Activated CD8-positive, alpha-beta T cell treated with anti-CD3 and anti-CD28 coated beads, Interleukin-2, amount 10 ng/mL, durations not matched to agents 7 days and 5 days (primary cell): ENCODE data around the gene PRKACA. TPM values are rescaled to one million over a fixed set of nuclear protein-coding genes. Genes with fewer than 3 reads are reported as not detected.
"Not testable (repeated sequence)": the region's sequence is repeated elsewhere in the genome, so short reads cannot be mapped to it uniquely, and the experiment has no call there.

Experiments
- ATAC-seq: fragments of 150-1000 bp; cut with Tn5 transposase; one replicate; pipeline ENCODE4 v1.10.0; 2021; ENCODE audit warnings: moderate library complexity
- CTCF ChIA-PET: fragments of 350-600 bp; sonication (Branson Sonifier 250); formaldehyde crosslinking; loops from one replicate; lab custom pipeline; 2021; ENCODE audit warnings: antibody characterized with exemption; lab: Charles Lee
- POLR2A ChIA-PET: fragments of 350-600 bp; sonication (Branson Sonifier 250); formaldehyde crosslinking; loops from one replicate; lab custom pipeline; 2021; ENCODE audit warnings: antibody characterized with exemption; lab: Charles Lee
- DNase-seq: peaks from one replicate; pipeline ENCODE4 v3.0.0-alpha.2; 2020
- H3K27ac Mint-ChIP-seq: one replicate; pipeline ENCODE4 v1.8.0; 2021; ENCODE audit warnings: mild to moderate bottlenecking, mixed read lengths
- H3K27me3 Mint-ChIP-seq: one replicate; pipeline ENCODE4 v1.8.0; 2021; ENCODE audit warnings: low read depth, mixed read lengths
- H3K36me3 Mint-ChIP-seq: one replicate; pipeline ENCODE4 v1.8.0; 2021; ENCODE audit warnings: low read depth, mixed read lengths
- H3K4me1 Mint-ChIP-seq: one replicate; pipeline ENCODE4 v1.8.0; 2021; ENCODE audit warnings: low read depth, mixed read lengths
- H3K4me3 Mint-ChIP-seq: one replicate; pipeline ENCODE4 v1.8.0; 2021; ENCODE audit warnings: mild to moderate bottlenecking, mixed read lengths
- H3K9me3 Mint-ChIP-seq: one replicate; pipeline ENCODE4 v1.8.0; 2022; ENCODE audit warnings: mixed read lengths; ENCODE audit not compliant: insufficient read depth
- total RNA-seq, 2 experiments: library from RNA; stranded (reverse); gene quantifications; one replicate each; pipeline ENCODE4 v1.2.3, GENCODE V29; 2021

PRKACA gene
- total RNA-seq, 2 experiments from 2014 or later: 69.2 to 72.4 TPM

DNA sequence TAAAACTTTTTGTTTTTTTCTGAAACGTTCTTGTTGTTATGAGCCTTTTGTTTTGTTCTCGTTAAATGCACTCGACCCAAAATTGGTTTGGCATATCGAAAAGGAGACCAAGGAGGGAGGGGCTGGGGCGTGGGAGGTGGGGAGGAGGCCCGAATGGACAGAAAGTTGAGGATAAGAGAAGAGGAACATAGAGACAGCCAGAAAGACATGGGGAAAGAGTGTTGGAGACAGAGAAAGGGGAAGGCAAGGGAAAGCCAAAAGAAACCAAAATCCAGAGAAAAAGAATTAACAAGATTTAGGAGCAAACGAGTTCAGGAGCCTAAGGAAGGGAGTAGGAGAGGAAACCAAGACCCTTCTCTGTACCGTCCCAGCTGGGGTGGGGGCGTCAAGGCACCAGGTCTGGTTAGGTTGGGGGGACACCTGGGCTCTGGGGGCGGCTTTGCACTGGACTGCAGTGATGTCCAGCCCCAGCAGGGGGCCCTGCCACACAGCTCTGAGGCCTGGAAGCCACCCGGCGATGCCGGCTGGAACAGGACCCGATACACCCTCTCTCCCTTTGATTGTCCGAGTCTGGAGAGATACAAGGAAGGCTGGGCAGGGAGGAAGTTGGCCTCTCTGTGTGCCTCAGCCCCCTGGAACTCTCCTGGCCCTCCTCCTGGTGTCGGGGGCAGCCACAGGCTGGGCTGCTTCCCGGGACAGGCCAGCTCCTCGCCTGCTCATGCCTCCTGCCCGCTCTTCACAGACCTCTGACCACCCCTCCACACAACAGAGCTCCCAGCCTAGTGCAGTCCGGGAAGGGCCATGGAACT lies 30.4 kb upstream of the PRKACA start:
- ATAC-seq: peak; percentile 57
- DNase-seq: peak; percentile 67
- peak overlapping the region; percentile 80 for H3K4me3 Mint-ChIP-seq
- H3K36me3 Mint-ChIP-seq: peaks cover 2% of the 10 kb centered on the region
- no peaks in the 10 kb centered on the region for H3K9me3 Mint-ChIP-seq
- POLR2A ChIA-PET: interaction anchor here (0.8 to 1.7 kb wide), 3 partner anchors 10 to 42 kb away, joined by 3 to 4 read pairs (median 4); partner anchors contain the start of gene ASF1B
- H3K27me3 Mint-ChIP-seq: no peaks in the 10 kb centered on the region
- CTCF ChIA-PET: interaction anchor here (0.6 to 4.3 kb wide), 4 partner anchors 10 to 202 kb away, joined by 3 to 73 read pairs (median 12); partner anchors contain the start of gene ASF1B
- peaks cover 35% of the 10 kb centered on the region for H3K4me1 Mint-ChIP-seq
- peak overlapping the region; percentile 99 for H3K27ac Mint-ChIP-seq

DNA sequence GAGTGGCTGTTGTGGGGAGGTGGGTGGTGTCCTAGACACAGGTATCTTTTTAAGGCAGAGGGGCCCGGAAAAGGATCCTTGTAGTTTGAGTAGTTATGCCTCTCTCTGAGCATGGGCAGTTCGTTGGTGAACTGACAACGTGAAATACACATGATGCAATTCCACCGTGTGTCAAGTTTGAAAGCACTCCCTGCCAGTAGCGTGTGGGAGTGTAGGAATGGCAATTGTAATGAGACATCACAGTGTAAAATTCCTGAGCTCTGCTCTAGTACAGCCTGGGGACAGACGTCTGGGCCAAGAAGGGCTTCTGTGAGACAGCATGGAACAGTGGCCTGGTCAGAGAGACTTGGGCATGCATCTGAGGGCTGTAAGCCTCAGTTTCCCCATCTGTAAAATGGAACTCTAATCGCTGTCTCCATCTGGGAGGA lies 29.2 kb upstream of the PRKACA start:
- Mint-ChIP-seq H3K27ac (no peak overlapping the region), H3K9me3 (no peaks in the 10 kb centered on the region), H3K27me3 (no peaks in the 10 kb centered on the region), H3K4me1 (peaks cover 40% of the 10 kb centered on the region), H3K4me3 (no peak overlapping the region), H3K36me3 (peaks cover 2% of the 10 kb centered on the region)
- POLR2A ChIA-PET: interaction anchor here (0.7 to 1.7 kb wide), 2 partner anchors 9 to 454 kb away, joined by 4 to 5 read pairs; no protein-coding TSS in a partner anchor
- ATAC-seq: no peak
- CTCF ChIA-PET: interaction anchor here (0.7 to 2.2 kb wide), 3 partner anchors 10 to 201 kb away, joined by 3 to 27 read pairs (median 18); partner anchors contain the start of gene ASF1B
- DNase-seq: no peak

DNA sequence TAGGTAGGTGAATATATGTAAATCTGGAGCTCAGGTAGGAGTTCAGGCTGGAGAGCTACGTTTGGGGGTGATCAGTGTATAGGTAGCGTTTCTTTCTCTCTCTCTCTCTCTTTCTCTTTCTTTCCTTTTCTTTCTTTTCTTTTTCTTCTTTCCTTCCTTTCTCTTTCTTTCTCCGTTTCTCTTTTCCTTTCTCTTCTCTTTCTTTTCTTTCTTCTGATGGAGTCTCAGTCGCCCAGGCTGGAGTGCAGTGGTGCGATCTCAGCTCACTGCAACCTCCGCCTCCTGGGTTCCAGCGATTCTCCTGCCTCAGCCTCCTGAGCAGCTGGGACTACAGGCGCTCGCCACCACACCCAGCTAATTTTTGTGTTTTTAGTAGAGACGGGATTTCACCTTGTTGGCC lies 28.6 kb upstream of the PRKACA start:
- not testable (repeated sequence) for H3K27ac Mint-ChIP-seq, ATAC-seq, H3K4me3 Mint-ChIP-seq, H3K36me3 Mint-ChIP-seq, H3K9me3 Mint-ChIP-seq, H3K27me3 Mint-ChIP-seq, DNase-seq
- ChIA-PET CTCF (interaction anchor here (0.7 to 4.8 kb wide), 4 partner anchors 9 to 339 kb away, joined by 3 to 27 read pairs (median 14); partner anchors contain the start of gene ASF1B), POLR2A (interaction anchor here (0.7 to 1.4 kb wide), 3 partner anchors 9 to 453 kb away, joined by 3 to 8 read pairs (median 5); partner anchors contain the start of gene ASF1B)
- H3K4me1 Mint-ChIP-seq: peaks cover 43% of the 10 kb centered on the region

DNA sequence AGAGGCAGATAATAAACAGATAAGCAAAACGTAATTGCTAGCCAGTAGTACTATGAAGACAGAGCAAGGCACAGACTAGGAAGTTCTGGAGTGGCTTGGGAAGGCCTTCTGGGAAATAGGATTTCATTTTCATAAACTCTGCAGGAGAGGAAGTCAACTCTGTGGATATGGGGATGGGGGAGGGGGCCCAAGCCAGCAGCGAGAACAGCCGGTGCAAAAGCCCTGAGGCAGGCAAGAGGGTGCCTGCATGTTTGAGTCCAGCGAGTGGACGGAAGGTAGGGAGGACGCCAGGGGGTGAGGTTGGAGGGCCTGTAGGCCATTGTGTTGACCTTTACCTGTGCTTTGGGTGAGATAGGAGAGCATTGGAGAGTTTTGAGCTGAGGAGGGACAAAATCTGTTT lies 27.8 kb upstream of the PRKACA start:
- Mint-ChIP-seq H3K27me3 (no peaks in the 10 kb centered on the region), H3K27ac (no peak overlapping the region), H3K4me1 (peaks cover 45% of the 10 kb centered on the region), H3K4me3 (no peak overlapping the region), H3K9me3 (no peaks in the 10 kb centered on the region), H3K36me3 (peaks cover 4% of the 10 kb centered on the region)
- ChIA-PET CTCF (interaction anchor here (0.8 to 4.8 kb wide), 4 partner anchors 8 to 340 kb away, joined by 3 to 27 read pairs (median 14); partner anchors contain the start of gene ASF1B), POLR2A (interaction anchor here (1.2 to 1.4 kb wide), 2 partner anchors 9 to 272 kb away, joined by 3 to 8 read pairs; partner anchors contain the start of gene ASF1B)
- ATAC-seq: no peak
- no peak for DNase-seq

DNA sequence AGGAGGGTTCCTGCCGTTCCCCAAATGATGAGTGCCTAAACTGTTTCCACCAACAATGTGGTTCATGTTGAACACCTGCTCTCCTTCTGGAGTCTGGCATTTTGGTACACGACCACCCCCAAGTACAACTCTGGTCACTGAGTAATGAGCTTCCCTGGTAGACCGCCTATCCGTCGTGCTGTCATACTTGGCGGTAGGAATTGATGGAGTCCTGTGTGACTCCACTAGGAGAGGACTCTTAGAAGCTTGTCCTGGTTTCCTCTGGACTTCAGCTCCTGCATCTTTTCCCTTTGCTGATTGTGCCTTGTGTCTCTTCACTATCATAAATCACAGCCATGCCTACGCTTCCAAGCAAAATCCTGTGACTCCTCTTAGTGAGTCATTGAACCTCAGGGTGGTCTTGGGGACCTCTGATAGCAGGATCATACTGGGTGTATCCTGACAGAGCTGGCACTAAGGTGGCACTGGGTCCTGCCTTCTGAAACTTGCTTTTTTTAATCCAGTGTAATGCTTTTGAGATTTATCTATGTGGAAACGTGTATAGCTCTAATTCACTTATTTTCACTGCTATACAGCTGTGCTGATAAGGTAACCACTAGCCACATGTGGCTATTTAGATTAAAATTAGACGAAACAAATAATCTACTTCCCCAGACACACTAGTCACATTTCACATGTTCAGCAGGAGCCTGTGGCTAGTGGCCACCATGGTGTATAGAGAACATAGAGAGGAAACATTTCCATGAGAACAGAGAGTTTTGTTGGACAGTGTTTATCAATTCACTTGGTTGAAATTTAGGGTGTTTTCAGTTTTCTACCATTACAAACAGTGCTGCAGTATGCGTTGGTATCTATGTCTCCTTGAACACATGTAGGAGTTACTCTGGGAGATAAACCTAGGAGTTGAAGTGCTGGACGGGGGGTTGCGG lies 25.0 kb upstream of the PRKACA start:
- ATAC-seq (no peak), DNase-seq (no peak)
- Mint-ChIP-seq H3K36me3 (peaks cover 8% of the 10 kb centered on the region), H3K4me3 (no peak overlapping the region), H3K27me3 (no peaks in the 10 kb centered on the region), H3K4me1 (peaks cover 31% of the 10 kb centered on the region), H3K27ac (no peak overlapping the region), H3K9me3 (no peaks in the 10 kb centered on the region)
- CTCF ChIA-PET: interaction anchor here (0.6 to 4.8 kb wide), 2 partner anchors 206 to 219 kb away, joined by 3 to 24 read pairs; no protein-coding TSS in a partner anchor
- POLR2A ChIA-PET: no interaction called here

DNA sequence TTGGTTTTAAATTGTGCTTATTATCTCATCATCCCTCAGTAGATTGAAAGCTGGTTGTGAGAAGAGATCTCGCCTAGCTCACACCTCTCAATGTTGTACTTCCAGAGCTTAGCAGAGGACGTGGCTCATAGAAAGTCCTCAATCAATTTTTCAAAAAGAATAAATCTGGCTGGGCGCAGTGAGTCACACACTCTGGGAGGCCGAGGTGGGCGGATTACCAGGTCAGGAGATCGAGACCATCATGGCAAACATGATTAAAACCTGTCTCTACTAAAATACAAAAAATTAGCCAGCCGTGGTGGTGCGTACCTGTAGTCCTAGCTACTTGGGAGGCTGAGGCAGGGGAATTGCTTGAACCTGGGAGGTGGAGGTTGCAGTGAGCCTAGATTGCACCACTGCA lies 23.5 kb upstream of the PRKACA start:
- ChIA-PET POLR2A (interaction anchor here (1.0 kb wide), 1 partner anchor 20 kb away, joined by 4 read pairs; no protein-coding TSS in a partner anchor), CTCF (interaction anchor here (1.1 kb wide), 1 partner anchor 23 kb away, joined by 3 read pairs; the partner anchor contains the start of gene PRKACA)
- Mint-ChIP-seq H3K27me3 (no peaks in the 10 kb centered on the region), H3K27ac (no peak overlapping the region), H3K4me1 (peaks cover 30% of the 10 kb centered on the region), H3K4me3 (no peak overlapping the region), H3K36me3 (peaks cover 8% of the 10 kb centered on the region), H3K9me3 (no peaks in the 10 kb centered on the region)
- ATAC-seq (no peak), DNase-seq (no peak)

DNA sequence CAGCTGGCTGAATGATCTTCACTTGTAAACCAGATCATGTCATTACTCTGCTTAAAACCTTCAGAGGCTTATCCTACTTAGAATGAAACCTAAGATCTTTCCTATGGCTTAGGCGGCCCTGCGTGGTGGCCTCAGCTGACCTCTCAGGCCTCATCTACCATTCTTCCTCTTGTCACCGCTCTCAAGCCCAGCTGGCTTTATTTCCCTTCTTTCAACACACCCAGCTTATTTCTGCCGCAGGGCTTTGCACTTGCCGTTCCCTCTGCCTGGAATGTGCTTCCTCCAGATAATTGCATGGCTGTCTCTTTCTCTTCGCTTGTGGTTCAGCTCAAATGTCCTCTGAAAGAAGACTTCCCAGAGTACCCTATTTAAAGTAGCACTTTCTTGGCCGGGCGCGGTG lies 22.4 kb upstream of the PRKACA start:
- ChIA-PET POLR2A (interaction anchor here (0.6 kb wide), 1 partner anchor 382 kb away, joined by 4 read pairs; no protein-coding TSS in a partner anchor), CTCF (interaction anchor here (1.2 to 4.9 kb wide), 3 partner anchors 9 to 208 kb away, joined by 5 to 73 read pairs (median 7); no protein-coding TSS in a partner anchor)
- no peak overlapping the region for H3K27ac Mint-ChIP-seq
- peaks cover 15% of the 10 kb centered on the region for H3K36me3 Mint-ChIP-seq
- H3K9me3 Mint-ChIP-seq: no peaks in the 10 kb centered on the region
- H3K4me1 Mint-ChIP-seq: peaks cover 32% of the 10 kb centered on the region
- no peaks in the 10 kb centered on the region for H3K27me3 Mint-ChIP-seq
- DNase-seq (no peak), ATAC-seq (no peak)
- no peak overlapping the region for H3K4me3 Mint-ChIP-seq

DNA sequence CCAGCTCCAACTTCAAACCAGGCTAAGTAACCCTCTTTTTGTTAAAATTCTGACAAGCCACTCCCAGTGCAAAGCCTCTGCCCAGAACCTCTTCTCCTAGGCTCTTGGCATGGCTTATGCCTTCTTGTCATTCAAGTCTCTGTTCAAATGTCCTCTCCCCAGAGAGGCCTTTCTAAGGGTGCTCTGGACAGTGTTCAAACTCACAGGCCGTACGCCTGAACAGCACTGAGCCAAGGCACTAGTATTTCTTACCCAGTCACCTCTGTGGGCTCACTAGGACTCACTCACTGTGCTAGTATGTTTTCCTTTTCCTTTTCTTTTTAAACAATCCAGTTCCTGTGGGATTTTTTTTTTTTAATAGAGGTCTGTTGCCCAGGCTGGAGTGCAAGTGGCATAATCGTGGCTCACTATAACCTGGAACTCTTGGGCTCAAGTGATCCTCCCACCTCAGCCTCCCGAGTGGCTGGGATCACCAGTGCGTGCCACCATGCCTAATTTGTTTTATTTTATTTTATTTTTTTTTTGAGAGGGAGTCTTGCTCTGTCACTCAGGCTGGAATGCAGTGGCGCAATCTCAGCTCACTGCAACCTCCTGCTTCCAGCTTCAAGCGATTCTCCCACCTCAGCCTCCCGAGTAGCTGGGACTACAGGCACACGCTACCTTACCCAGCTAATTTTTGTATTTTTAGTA lies 21.2 kb upstream of the PRKACA start:
- Mint-ChIP-seq H3K4me3 (peak overlapping the region; percentile 48), H3K4me1 (peaks cover 40% of the 10 kb centered on the region), H3K27ac (peak overlapping the region; percentile 70), H3K27me3 (no peaks in the 10 kb centered on the region), H3K36me3 (peaks cover 25% of the 10 kb centered on the region), H3K9me3 (no peaks in the 10 kb centered on the region)
- no peak for ATAC-seq
- ChIA-PET POLR2A (interaction anchor here (0.6 to 1.1 kb wide), 3 partner anchors 9 to 371 kb away, joined by 3 to 4 read pairs (median 4); partner anchors contain the start of gene ADGRE5), CTCF (interaction anchor here (0.6 to 4.9 kb wide), 7 partner anchors 10 to 341 kb away, joined by 3 to 73 read pairs (median 5); partner anchors contain the start of gene PRKACA)
- DNase-seq: no peak

DNA sequence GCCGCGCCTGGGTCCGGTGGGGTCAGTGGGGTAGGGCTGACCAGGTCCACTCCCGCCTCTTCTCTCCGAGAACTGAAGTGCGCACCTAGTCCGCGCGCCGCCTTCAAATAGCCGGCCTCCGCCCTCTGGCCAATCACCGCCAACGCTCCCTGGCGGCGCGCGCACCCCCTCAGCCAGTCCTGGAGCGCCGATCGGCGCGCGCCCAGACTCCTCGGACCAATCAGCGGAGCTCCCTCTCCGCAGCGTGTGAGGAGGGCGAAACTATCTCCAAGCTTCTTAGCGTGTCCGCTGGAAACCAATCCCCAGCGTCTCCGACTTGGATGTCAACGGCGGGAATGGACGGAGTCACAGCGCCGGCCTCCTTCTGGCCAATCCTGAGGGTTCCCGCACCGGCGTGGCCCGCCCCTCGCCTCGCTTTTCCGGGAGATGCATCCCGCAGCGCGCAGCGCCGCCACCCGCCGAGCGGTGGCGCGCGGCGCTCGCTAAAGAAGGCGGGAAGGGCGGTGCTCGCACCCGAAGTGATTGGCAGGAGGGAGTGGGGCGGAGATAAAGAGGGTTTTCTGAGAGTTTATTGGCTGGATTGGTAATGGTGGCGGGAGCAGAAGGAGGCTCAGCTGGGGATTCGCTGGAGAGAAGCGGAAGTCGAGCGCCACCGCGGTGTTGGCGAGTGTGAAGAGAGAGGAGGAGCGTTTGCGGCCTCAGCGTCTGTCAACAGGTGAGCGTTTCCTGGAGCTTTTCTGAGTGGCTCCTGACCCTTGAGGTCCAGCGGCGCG lies 19.1 kb upstream of the PRKACA start, which contains the start of gene ASF1B:
Gene ASF1B, minus strand, starts transcription at position 81 of the 773 bp plus-strand sequence. CDS start 133 bp downstream, outside the sequence.
- DNase-seq (peak; percentile 99), ATAC-seq (peak; percentile 89)
- no peaks in the 10 kb centered on the region for H3K9me3 Mint-ChIP-seq
- no peaks in the 10 kb centered on the region for H3K27me3 Mint-ChIP-seq
- peak within 1 kb of the TSS; percentile 94 for H3K27ac Mint-ChIP-seq
- ChIA-PET POLR2A (interaction anchor here (0.6 to 2.3 kb wide), 37 partner anchors 9 to 367 kb away, joined by 3 to 11 read pairs (median 4); partner anchors contain the start of genes ADGRE5 and PRKACA), CTCF (interaction anchor here (0.6 to 4.9 kb wide), 97 partner anchors 9 to 526 kb away, joined by 3 to 76 read pairs (median 4); partner anchors contain the start of genes ADGRE5, DDX39A, DNAJB1 and IL27RA)
- peaks cover 48% of the 10 kb centered on the region for H3K4me1 Mint-ChIP-seq
- H3K4me3 Mint-ChIP-seq: peak within 1 kb of the TSS; percentile 85
- peaks cover 40% of the 10 kb centered on the region for H3K36me3 Mint-ChIP-seq
